ENCODE data around the gene ZDHHC22. TPM values are rescaled to one million over a fixed set of nuclear protein-coding genes. Genes with fewer than 3 reads are reported as not detected.
"Not testable (repeated sequence)": the region's sequence is repeated elsewhere in the genome, so short reads cannot be mapped to it uniquely, and the experiment has no call there.

ZDHHC22 gene
- 0.09 TPM for total RNA-seq

GRCh38 chr14:77141214-77142004, at the start of gene ZDHHC22:
Gene ZDHHC22, minus strand, starts transcription at chr14:77141791. Its CDS starts 2,053 bp downstream, at chr14:77139738.
- no peak for DNase-seq (ENCODE audit: low spot score)

- no peak for DNase-seq (ENCODE audit: low spot score)
Observed at GRCh38 chr14:77190977-77191376, 49.4 kb upstream of the ZDHHC22 start.

- no peak for DNase-seq (ENCODE audit: low spot score)
Observed at GRCh38 chr14:77189479-77189878, 47.9 kb upstream of the ZDHHC22 start.

- DNase-seq (ENCODE audit: low spot score): no peak
Observed at GRCh38 chr14:77187649-77188012, 46.0 kb upstream of the ZDHHC22 start.

GRCh38 chr14:77186911-77187648, 45.5 kb upstream of the ZDHHC22 start:
- DNase-seq (ENCODE audit: low spot score): peak; percentile 30

GRCh38 chr14:77185093-77185465, 43.5 kb upstream of the ZDHHC22 start:
- no peak for DNase-seq (ENCODE audit: low spot score)

- no peak for DNase-seq (ENCODE audit: low spot score)
Observed at GRCh38 chr14:77184396-77185092, 43.0 kb upstream of the ZDHHC22 start.

GRCh38 chr14:77183896-77184295, 42.3 kb upstream of the ZDHHC22 start:
- no peak for DNase-seq (ENCODE audit: low spot score)

GRCh38 chr14:77181603-77182437, 40.2 kb upstream of the ZDHHC22 start, which contains the start of gene TMEM63C:
Gene TMEM63C, plus strand, starts transcription at chr14:77181798. Its CDS starts 37,016 bp downstream, at chr14:77218814.
- DNase-seq (ENCODE audit: low spot score): peak; percentile 40

- DNase-seq (ENCODE audit: low spot score): no peak
Observed at GRCh38 chr14:77180726-77181602, 39.4 kb upstream of the ZDHHC22 start.

- DNase-seq (ENCODE audit: low spot score): no peak
Observed at GRCh38 chr14:77178656-77179055, 37.1 kb upstream of the ZDHHC22 start.

- no peak for DNase-seq (ENCODE audit: low spot score)
Observed at GRCh38 chr14:77177702-77178101, 36.1 kb upstream of the ZDHHC22 start.

GRCh38 chr14:77175843-77176242, 34.3 kb upstream of the ZDHHC22 start:
- no peak for DNase-seq (ENCODE audit: low spot score)

GRCh38 chr14:77173911-77174617, 32.5 kb upstream of the ZDHHC22 start:
- not testable (repeated sequence) for DNase-seq (ENCODE audit: low spot score)

- no peak for DNase-seq (ENCODE audit: low spot score)
Observed at GRCh38 chr14:77172916-77173315, 31.3 kb upstream of the ZDHHC22 start.

GRCh38 chr14:77170045-77170444, 28.5 kb upstream of the ZDHHC22 start:
- no peak for DNase-seq (ENCODE audit: low spot score)

- DNase-seq (ENCODE audit: low spot score): no peak
Observed at GRCh38 chr14:77161011-77161410, 19.4 kb upstream of the ZDHHC22 start.

- no peak for DNase-seq (ENCODE audit: low spot score)
Observed at GRCh38 chr14:77158882-77159255, 17.3 kb upstream of the ZDHHC22 start.

- no peak for DNase-seq (ENCODE audit: low spot score)
Observed at GRCh38 chr14:77158175-77158881, 16.7 kb upstream of the ZDHHC22 start.
